Neural progenitor cell (in vitro differentiated cells): ENCODE data around the gene TSPAN15.

ENCODE experiments used
- CTCF ChIP-seq: fragments of 200-600 bp; sonication (generic); IDR thresholded peaks from 2 replicates; pipeline ENCODE4 v1.5.1; 2017; ENCODE audit warnings: antibody characterized with exemption, mild to moderate bottlenecking
- EZH2 ChIP-seq: fragments of 200-600 bp; sonication (generic); IDR thresholded peaks from 2 replicates; pipeline ENCODE4 v1.6.1; 2017; ENCODE audit warnings: antibody characterized with exemption, mild to moderate bottlenecking, moderate library complexity
- EZH2phosphoT487 ChIP-seq: fragments of 200-600 bp; sonication (generic); IDR thresholded peaks from 2 replicates; pipeline ENCODE4 v1.6.1; 2017; ENCODE audit warnings: antibody characterized with exemption

GRCh38 chr10:69403519-69403918, 47.7 kb upstream of the TSPAN15 start:
- TF ChIP-seq CTCF (no peak), EZH2 (no peak), EZH2phosphoT487 (no peak)
